Measurements from ENCODE around the gene PDZD2.

PDZD2 gene

DNA sequence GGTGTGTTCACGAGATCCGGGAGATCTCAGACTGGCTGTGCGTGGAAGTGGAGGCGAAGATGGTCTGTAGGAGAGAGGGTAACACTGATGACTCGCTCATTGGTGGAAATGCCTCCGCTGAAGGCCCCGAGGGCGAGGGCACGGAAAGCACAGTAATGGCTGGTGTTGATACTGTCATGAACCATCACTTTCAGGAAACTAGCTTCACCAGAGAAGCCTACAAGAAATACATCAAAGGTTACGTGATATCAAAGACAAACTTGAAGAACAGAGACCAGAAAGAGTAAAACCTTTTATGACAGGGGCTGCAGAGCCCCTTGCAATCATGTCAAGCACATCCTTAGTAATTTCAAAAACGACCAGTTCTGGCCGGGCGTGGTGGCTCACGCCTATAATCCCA lies 269.5 kb downstream of the PDZD2 start:
- in situ Hi-C loops (cut with HindIII; ENCODE audit: low sequenced_read_pairs), result no loop called here

- in situ Hi-C loops (cut with HindIII; ENCODE audit: low sequenced_read_pairs), result no loop called here
These were observed 270.1 kb downstream of the PDZD2 start for GRCh38 chr5:31909073-31909472.

DNA sequence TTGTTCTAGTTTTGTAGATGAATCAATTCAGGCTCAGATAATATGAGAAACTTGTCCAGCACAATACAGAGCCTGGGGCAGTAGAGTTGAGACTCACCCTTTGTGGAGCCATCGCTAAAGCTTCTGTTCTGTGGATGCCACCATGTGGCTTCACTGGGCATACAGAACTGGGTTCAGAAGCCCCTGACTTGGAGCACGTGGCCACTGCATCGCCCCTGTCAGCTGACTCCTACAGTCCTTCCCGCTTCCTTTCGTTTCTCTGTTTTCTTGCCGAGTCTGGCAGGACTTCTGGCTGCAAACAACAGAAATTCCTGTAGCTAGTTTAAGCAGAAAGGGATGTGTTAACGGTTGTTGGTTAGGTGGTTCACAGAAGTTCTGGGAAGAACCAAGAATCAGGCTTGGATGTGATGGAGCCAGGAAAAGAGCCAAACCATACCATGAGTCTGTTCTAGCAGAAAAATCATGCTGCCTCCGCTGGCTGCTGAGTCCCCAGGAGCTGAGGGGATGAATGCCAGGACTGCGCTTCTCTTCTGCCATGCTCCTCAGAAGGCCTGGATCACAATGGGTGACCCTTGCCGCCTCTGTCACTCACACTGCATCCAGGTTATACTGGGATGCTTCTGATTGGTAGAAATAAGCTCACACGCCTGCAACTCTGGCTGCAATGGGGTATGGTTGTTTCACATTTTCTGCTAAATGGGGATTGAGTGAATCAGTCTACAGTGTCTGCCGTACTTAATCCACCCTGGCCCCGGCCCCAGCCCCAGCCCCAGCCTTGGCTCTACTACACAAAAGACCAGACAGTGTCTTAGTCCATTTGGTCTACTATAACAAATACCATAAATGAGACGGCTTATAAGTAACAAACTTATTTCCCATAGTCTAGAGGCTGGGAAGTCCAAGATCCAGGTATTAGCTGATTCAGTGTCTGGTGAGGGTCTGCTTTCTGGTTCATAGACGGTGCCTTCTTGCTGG lies 272.6 kb downstream of the PDZD2 start:
- in situ Hi-C loops (cut with HindIII; ENCODE audit: low sequenced_read_pairs), result no loop called here

GRCh38 chr5:31913808-31914207 lies 274.9 kb downstream of the PDZD2 start:
- in situ Hi-C loops (cut with HindIII; ENCODE audit: low sequenced_read_pairs), result no loop called here

- in situ Hi-C loops (cut with HindIII; ENCODE audit: low sequenced_read_pairs), result no loop called here
These were observed 277.4 kb downstream of the PDZD2 start for GRCh38 chr5:31916327-31916726.

- in situ Hi-C loops (cut with HindIII; ENCODE audit: low sequenced_read_pairs), result no loop called here
These were observed 279.8 kb downstream of the PDZD2 start for GRCh38 chr5:31918739-31919138.

GRCh38 chr5:31921852-31922305 lies 282.9 kb downstream of the PDZD2 start:
- in situ Hi-C loops (cut with HindIII; ENCODE audit: low sequenced_read_pairs), result loop anchor here (5.0 kb wide), 2 partner anchors 95 to 105 kb away; no protein-coding TSS in a partner anchor

- in situ Hi-C loops (cut with HindIII; ENCODE audit: low sequenced_read_pairs), result loop anchor here (5.0 kb wide), 2 partner anchors 97 to 103 kb away; no protein-coding TSS in a partner anchor
These were observed 285.1 kb downstream of the PDZD2 start for GRCh38 chr5:31924005-31924404.

DNA sequence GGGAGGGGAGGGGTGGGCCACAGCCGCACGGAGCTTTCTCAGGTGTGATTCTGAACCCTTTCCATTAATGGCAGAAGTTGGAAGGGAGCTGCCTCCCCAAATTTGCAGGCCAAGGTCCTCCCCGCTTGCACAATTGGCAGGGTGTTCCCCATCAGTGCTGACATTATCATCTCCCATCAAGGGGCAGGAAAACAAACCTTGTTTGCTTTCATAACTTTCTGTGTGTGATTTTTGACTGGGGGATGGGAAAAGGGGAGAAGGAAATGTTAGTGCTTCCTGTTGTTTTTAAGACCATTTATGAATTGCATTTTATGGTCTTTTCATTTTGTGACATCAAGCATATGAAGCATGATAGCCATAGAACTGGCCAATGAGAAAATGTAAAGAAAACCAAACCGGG lies 292.9 kb downstream of the PDZD2 start:
- in situ Hi-C loops (cut with HindIII; ENCODE audit: low sequenced_read_pairs), result no loop called here

GRCh38 chr5:31934156-31934555 lies 295.2 kb downstream of the PDZD2 start:
- in situ Hi-C loops (cut with HindIII; ENCODE audit: low sequenced_read_pairs), result no loop called here

DNA sequence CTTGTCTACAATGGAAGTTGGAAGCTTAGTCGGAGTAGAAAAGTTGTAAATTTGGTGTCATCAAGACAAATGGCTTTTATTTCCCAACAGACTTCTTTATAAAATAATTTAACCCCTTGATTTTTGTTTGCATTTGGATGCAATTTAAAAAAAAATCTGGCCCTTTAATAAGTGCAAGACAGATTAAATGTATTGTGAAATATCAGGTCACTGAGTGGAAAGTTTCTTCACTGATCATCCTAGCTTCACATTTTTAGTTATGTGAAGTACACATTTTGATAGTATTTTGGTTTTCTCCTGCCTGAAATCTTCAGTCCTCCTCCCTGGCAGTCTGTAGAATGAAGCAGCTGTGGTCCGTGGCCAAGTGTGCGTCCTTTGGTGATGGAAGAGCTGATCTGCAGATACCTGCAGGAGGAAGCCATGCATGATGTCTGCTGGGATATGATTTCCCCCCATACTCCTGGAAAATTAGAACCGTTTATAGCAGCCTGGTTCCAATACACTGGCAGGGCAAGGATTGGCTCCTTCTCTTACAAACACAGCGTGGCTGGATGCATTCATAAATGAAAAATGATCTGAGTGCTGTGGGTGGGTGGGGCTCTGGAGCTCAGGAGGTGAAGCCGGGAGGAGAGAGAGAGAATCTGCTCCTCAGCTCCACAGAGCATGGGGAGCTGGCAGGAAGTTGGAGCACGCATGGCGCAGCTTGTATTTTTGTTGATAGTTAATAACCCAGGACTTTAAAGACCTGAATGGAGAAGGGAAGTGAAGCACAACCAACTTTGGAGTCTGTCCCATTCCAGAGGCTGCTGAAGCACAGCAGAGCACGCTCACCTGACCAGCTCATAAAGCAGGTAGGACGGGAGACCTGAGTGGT lies 296.8 kb downstream of the PDZD2 start:
- in situ Hi-C loops (cut with HindIII; ENCODE audit: low sequenced_read_pairs), result no loop called here

DNA sequence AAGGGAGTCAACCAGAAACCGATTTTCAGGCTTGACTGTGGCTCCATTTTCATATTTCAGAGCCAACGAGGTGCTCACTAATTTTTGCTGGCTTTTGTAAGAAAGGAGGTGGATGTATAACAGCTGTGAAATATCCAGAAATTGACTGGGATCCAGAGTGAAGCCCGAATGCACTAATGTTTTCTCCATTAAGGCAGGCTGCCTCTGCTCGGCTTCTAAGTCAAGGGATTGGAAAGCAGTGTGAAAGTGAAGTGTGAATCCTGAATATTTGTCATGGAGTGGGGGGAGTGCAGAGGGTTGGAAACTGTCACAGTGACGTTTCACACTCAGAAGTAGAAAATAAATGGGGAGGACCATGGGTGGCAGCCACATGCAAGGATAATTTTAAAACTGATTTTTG lies 297.8 kb downstream of the PDZD2 start:
- in situ Hi-C loops (cut with HindIII; ENCODE audit: low sequenced_read_pairs), result no loop called here

GRCh38 chr5:31937226-31937625 lies 298.3 kb downstream of the PDZD2 start:
- in situ Hi-C loops (cut with HindIII; ENCODE audit: low sequenced_read_pairs), result no loop called here

DNA sequence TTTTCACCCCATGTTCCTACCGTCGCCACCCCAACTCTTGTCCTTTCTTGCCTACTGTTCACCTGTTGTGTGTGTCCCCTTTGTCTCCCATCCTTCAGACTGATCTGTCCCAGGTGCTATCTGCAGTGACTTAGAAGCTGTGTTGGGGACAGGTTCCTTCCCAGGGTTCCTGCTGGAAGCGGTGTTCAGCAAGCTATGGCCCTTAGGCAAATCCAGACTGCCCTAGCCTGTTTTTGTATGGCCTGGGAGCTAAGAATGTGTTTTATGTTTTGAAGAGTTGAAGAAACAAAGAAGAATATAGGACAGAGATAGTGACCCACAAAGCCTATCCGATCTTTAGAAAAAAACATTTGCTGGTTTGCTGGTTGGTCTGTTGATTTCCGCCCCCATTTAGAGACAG lies 298.8 kb downstream of the PDZD2 start:
- in situ Hi-C loops (cut with HindIII; ENCODE audit: low sequenced_read_pairs), result no loop called here

DNA sequence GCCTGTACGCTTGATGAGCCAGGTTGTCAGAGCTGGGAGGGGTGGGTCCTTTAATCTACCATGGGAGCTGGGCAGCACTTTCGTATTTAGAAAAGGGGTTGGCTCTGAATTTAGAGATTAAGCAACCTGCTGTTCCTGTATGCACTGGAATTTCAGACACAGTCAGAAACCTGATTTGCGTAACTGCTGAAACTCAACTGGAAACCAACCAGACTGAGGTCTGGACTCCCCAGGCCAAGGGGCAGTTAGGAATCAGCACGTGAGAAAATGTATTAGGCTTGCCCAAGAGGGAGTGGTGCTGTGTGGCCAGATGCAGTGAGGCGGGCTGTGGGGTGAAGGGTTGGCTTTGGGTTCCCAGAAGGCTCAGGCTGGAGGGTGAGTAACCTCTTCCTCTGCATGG lies 300.2 kb downstream of the PDZD2 start:
- in situ Hi-C loops (cut with HindIII; ENCODE audit: low sequenced_read_pairs), result no loop called here

DNA sequence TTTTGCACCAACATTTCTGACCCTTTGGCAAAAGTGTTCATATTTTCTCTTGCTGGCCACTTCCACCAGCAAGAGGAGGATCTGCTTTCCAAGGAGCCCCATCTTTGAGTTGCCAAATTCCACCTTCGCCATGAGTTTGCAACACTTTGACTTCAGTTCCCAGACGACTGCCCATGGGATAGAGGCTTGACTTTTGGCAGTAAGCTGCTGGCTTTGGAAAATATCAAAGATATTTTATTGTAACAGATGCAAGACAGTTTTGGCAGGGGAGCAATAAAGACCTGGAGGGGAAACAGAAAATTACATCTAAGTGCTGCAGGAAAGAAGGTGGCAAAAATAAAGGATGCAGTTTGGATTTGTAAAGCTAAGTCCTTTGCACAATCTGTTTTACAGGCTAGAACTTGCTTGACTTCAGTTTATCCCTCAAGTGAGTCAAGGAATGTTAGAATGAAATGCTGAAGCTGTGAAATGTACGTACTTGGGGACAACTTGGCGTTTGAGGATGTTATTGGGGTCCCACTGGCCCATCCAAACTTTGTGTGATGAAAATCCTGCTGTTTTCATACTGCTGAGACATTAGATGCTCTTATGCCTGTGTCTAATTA lies 302.3 kb downstream of the PDZD2 start:
- in situ Hi-C loops (cut with HindIII; ENCODE audit: low sequenced_read_pairs), result no loop called here

DNA sequence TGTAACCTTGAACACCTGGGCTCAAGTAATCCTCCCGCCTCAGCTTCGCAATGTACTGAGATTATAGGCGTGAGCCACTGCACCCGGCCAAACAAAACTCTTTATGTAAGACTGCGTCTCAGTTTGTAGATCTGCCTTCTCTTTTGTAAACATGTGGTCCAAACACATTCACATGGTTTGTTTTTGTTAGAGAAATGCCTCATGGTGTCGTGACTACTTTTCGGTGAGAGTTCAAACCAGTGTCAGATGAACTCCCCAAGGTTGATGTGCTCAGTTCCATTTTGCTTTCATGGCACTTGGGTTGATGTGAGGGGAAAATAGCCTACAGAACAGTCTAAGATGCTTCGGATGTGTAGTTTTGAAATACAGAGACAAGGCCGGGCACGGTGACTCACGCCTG lies 303.6 kb downstream of the PDZD2 start:
- in situ Hi-C loops (cut with HindIII; ENCODE audit: low sequenced_read_pairs), result no loop called here

DNA sequence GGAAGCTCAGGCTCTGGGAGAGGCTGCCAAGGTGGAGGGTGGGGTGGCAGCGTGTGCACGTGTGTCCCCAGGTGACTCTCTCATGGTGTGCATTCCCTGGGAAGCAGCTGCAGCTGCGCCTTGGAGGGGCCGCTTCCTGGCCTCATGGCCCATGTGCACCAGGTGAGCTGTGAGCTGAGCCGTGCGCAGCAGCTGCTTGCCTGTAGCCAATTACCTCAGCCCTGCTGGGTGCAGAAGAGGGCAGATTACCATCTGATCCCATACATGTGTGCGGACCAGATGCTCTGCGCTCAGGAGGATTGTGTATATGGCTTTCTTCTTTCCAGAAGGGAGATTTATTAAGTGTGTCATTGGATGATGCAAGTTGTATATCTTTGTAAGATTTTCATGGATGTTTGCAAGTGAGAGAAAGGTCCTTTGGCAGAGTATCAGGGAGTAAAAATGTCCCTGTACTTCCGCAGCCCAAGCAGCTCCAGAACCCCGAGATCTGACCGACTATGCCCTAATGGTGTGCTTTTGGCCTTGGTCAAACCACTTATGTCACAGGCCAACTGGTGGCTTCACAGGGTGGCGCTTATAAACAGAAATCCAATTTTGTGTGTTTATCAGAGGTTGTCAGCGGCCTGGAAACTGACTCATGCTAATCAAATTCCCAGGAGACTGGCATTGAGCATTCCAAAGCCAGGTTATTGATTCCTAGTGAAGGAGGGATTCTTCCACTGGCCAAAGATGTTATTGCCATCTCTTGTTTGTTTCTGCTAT lies 305.9 kb downstream of the PDZD2 start:
- in situ Hi-C loops (cut with HindIII; ENCODE audit: low sequenced_read_pairs), result loop anchor here (5.0 kb wide), 1 partner anchor 37 kb away; no protein-coding TSS in a partner anchor

DNA sequence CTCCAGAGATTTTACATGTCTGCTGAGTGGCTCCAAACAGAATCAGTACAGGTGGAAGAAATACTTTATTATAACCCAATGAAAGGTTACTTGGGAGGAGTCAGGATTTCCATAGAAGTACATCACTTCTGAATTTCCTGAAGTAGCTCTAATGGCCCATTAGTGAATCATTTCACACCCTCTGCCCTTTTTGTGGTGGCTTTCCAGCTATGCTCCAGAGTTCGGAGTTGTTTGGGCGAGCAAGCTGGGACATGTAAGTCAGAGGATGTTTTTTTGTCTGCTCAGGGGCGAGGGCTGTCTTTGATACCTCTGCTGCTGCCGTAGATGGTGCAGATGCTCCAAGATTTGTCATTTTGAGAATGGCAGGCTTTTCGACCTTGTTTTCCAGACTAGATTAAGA lies 309.1 kb downstream of the PDZD2 start:
- in situ Hi-C loops (cut with HindIII; ENCODE audit: low sequenced_read_pairs), result loop anchor here (5.0 kb wide), 1 partner anchor 34 kb away; no protein-coding TSS in a partner anchor

- in situ Hi-C loops (cut with HindIII; ENCODE audit: low sequenced_read_pairs), result no loop called here
These were observed 313.1 kb downstream of the PDZD2 start for GRCh38 chr5:31952067-31952466.
